ENCODE measurements around the gene NUCKS1. TPM values are rescaled to one million over a fixed set of nuclear protein-coding genes. Genes with fewer than 3 reads are reported as not detected.

NUCKS1 gene
- total RNA-seq, 1 experiment from 2014 or later: 276 TPM

GRCh38 chr1:205766038-205766437, 16.1 kb upstream of the NUCKS1 start:
- no peaks in the 10 kb centered on the region for H3K27me3 Mint-ChIP-seq (ENCODE audit: unreplicated experiment)
- no TSS peak for BruUV-seq (replicated peaks)
- H3K9me3 Mint-ChIP-seq (ENCODE audit: low read depth, unreplicated experiment): no peaks in the 10 kb centered on the region
- TF ChIP-seq CTCF (IDR thresholded peaks at IDR 0.05; ENCODE audit: unreplicated experiment): no peak
- CTCF ChIA-PET: interaction anchor here (0.6 kb wide), 1 partner anchor 44 kb away, joined by 3 read pairs; no protein-coding TSS in a partner anchor
- peaks cover 5% of the 10 kb centered on the region for H3K36me3 Mint-ChIP-seq (ENCODE audit: insufficient read depth, unreplicated experiment)
- DNase-seq: no peak
- no peak overlapping the region for H3K4me3 Mint-ChIP-seq (ENCODE audit: low read depth, unreplicated experiment)
- intact Hi-C loops (cut with micrococcal nuclease; ENCODE audit: unreplicated experiment): no loop called here
- H3K27ac Mint-ChIP-seq (ENCODE audit: unreplicated experiment): no peak overlapping the region
- peaks cover 6% of the 10 kb centered on the region for H3K4me1 Mint-ChIP-seq (ENCODE audit: low read depth, unreplicated experiment)

GRCh38 chr1:205764578-205764977, 14.6 kb upstream of the NUCKS1 start:
- CTCF ChIA-PET: interaction anchor here (1.0 kb wide), 1 partner anchor 487 kb away, joined by 6 read pairs; no protein-coding TSS in a partner anchor
- Mint-ChIP-seq H3K9me3 (ENCODE audit: low read depth, unreplicated experiment) (no peaks in the 10 kb centered on the region), H3K27me3 (ENCODE audit: unreplicated experiment) (no peaks in the 10 kb centered on the region), H3K27ac (ENCODE audit: unreplicated experiment) (no peak overlapping the region), H3K36me3 (ENCODE audit: insufficient read depth, unreplicated experiment) (peaks cover 4% of the 10 kb centered on the region), H3K4me3 (ENCODE audit: low read depth, unreplicated experiment) (no peak overlapping the region), H3K4me1 (ENCODE audit: low read depth, unreplicated experiment) (peaks cover 6% of the 10 kb centered on the region)
- no TSS peak for BruUV-seq (replicated peaks)
- intact Hi-C loops (cut with micrococcal nuclease; ENCODE audit: unreplicated experiment): no loop called here
- TF ChIP-seq CTCF (IDR thresholded peaks at IDR 0.05; ENCODE audit: unreplicated experiment): no peak
- no peak for DNase-seq

GRCh38 chr1:205763980-205764379, 14.0 kb upstream of the NUCKS1 start:
- no peaks in the 10 kb centered on the region for H3K27me3 Mint-ChIP-seq (ENCODE audit: unreplicated experiment)
- no peaks in the 10 kb centered on the region for H3K9me3 Mint-ChIP-seq (ENCODE audit: low read depth, unreplicated experiment)
- no peak for TF ChIP-seq CTCF (IDR thresholded peaks at IDR 0.05; ENCODE audit: unreplicated experiment)
- H3K27ac Mint-ChIP-seq (ENCODE audit: unreplicated experiment): no peak overlapping the region
- no TSS peak for BruUV-seq (replicated peaks)
- intact Hi-C loops (cut with micrococcal nuclease; ENCODE audit: unreplicated experiment): no loop called here
- peaks cover 6% of the 10 kb centered on the region for H3K4me1 Mint-ChIP-seq (ENCODE audit: low read depth, unreplicated experiment)
- DNase-seq: no peak
- no peak overlapping the region for H3K4me3 Mint-ChIP-seq (ENCODE audit: low read depth, unreplicated experiment)
- CTCF ChIA-PET: interaction anchor here (1.0 kb wide), 1 partner anchor 487 kb away, joined by 6 read pairs; no protein-coding TSS in a partner anchor
- no peaks in the 10 kb centered on the region for H3K36me3 Mint-ChIP-seq (ENCODE audit: insufficient read depth, unreplicated experiment)

- no peaks in the 10 kb centered on the region for H3K4me1 Mint-ChIP-seq (ENCODE audit: low read depth, unreplicated experiment)
- no peak for TF ChIP-seq CTCF (IDR thresholded peaks at IDR 0.05; ENCODE audit: unreplicated experiment)
- BruUV-seq (replicated peaks): no TSS peak
- intact Hi-C loops (cut with micrococcal nuclease; ENCODE audit: unreplicated experiment): no loop called here
- CTCF ChIA-PET: interaction anchor here (0.8 kb wide), 1 partner anchor 12 kb away, joined by 3 read pairs; no protein-coding TSS in a partner anchor
- H3K27ac Mint-ChIP-seq (ENCODE audit: unreplicated experiment): no peak overlapping the region
- H3K27me3 Mint-ChIP-seq (ENCODE audit: unreplicated experiment): peaks cover 13% of the 10 kb centered on the region
- H3K9me3 Mint-ChIP-seq (ENCODE audit: low read depth, unreplicated experiment): no peaks in the 10 kb centered on the region
- no peak overlapping the region for H3K4me3 Mint-ChIP-seq (ENCODE audit: low read depth, unreplicated experiment)
- H3K36me3 Mint-ChIP-seq (ENCODE audit: insufficient read depth, unreplicated experiment): no peaks in the 10 kb centered on the region
- no peak for DNase-seq
Measured at GRCh38 chr1:205760606-205761005, 10.6 kb upstream of the NUCKS1 start.

Measured in Calu3 (cell line).